HCT116 (cell line): ENCODE data around the gene DNLZ. TPM values are rescaled to one million over a fixed set of nuclear protein-coding genes. Genes with fewer than 3 reads are reported as not detected.

Experiments
- ATAC-seq: fragments of 200-7000 bp; cut with Tn5 transposase; 2 replicates; pipeline ENCODE4 v1.9.1; 2020; ENCODE audit warnings: mild to moderate bottlenecking, moderate library complexity
- BruUV-seq: library from RNA; stranded (reverse); fragments of 400-500 nt; replicated peaks from 2 replicates; lab custom pipeline; 2021; lab: Mats Ljungman, UMichigan
- CTCF ChIA-PET: fragments of 300-600 bp; sonication (Branson Sonifier 250); formaldehyde crosslinking; loops from one replicate; lab custom pipeline; 2021; ENCODE audit warnings: antibody characterized with exemption; lab: Charles Lee
- POLR2A ChIA-PET: fragments of 300-600, 350-600 bp; sonication (Branson Sonifier 250); formaldehyde crosslinking; loops from one replicate; lab custom pipeline; 2021; ENCODE audit warnings: antibody characterized with exemption; lab: Charles Lee
- RAD21 ChIA-PET, 2 experiments: fragments of 300-600 bp; sonication (Branson Sonifier 250); formaldehyde crosslinking; loops; one replicate each; lab custom pipeline; 2023; ENCODE audit warnings: low total read pairs in 2 of 2; ENCODE audit not compliant: uncharacterized antibody in 2 of 2, unreplicated experiment in 2 of 2, low non-redundant PET in 1 of 2; lab: Charles Lee
- DNase-seq: peaks from one replicate; pipeline ENCODE4 v3.0.0-alpha.2; 2010; ENCODE audit warnings: low read depth, low spot score
- H2AFZ ChIP-seq: fragments of 200-600 bp; shearing (Covaris generic), sonication (generic); 2 replicates; pipeline ENCODE4 v1.6.1; 2017; ENCODE audit warnings: low read depth, mixed run types, mixed read lengths, antibody characterized with exemption, low read length; ENCODE audit not compliant: poor library complexity, severe bottlenecking
- H3K27ac ChIP-seq: 2 replicates; pipeline ENCODE4 v1.5.1; 2012; ENCODE audit warnings: low read depth, low read length
- H3K27me3 ChIP-seq: fragments of 200-600 bp; sonication (generic); 2 replicates; pipeline ENCODE4 v1.6.1; 2016; ENCODE audit warnings: mixed run types, low read length, mixed read lengths; ENCODE audit not compliant: insufficient read depth
- H3K36me3 ChIP-seq, 2 experiments: fragments of 200-500 bp in 1 of 2; fragments of 200-600 bp in 1 of 2; sonication (Bioruptor generic) in 1 of 2; sonication (generic) in 1 of 2; 2 replicates each; pipeline versions ENCODE4 v1.5.1 to v1.6.1; 2014 to 2016; ENCODE audit warnings: low read length in 2 of 2, inconsistent platforms in 1 of 2, mixed read lengths in 1 of 2, mixed run types in 1 of 2; ENCODE audit not compliant: insufficient read depth in 2 of 2, control insufficient read depth in 1 of 2
- H3K4me1 ChIP-seq, 2 experiments: fragments of 200-600 bp in 1 of 2; sonication (generic) in 1 of 2; 2 replicates each; pipeline versions ENCODE4 v1.5.1 to v1.6.1; 2012 to 2017; ENCODE audit warnings: low read length in 2 of 2, inconsistent platforms in 1 of 2, mild to moderate bottlenecking in 1 of 2, mixed read lengths in 1 of 2, mixed run types in 1 of 2, moderate library complexity in 1 of 2; ENCODE audit not compliant: insufficient read depth in 2 of 2, control insufficient read depth in 1 of 2
- H3K4me2 ChIP-seq: fragments of 200-600 bp; sonication (generic); 2 replicates; pipeline ENCODE4 v1.6.1; 2017; ENCODE audit warnings: mixed run types, low read length, mixed read lengths
- H3K4me3 ChIP-seq, 2 experiments: fragments of 200-600 bp in 1 of 2; sonication (generic) in 1 of 2; replicated peaks in 1 of 2; 2 replicates each; pipeline ENCODE4 v1.5.1; 2011 to 2016; ENCODE audit warnings: low read length in 2 of 2, control low read depth in 1 of 2, low read depth in 1 of 2, mild to moderate bottlenecking in 1 of 2, mixed read lengths in 1 of 2, mixed run types in 1 of 2
- H3K79me2 ChIP-seq: fragments of 200-600 bp; sonication (generic); 2 replicates; pipeline ENCODE4 v1.6.1; 2017; ENCODE audit warnings: mild to moderate bottlenecking, mixed run types, low read length, moderate library complexity, mixed read lengths; ENCODE audit not compliant: insufficient read depth
- H3K9ac ChIP-seq: fragments of 200-600 bp; sonication (generic); 2 replicates; pipeline ENCODE4 v1.6.1; 2016; ENCODE audit warnings: low read length, mixed read lengths
- H3K9me2 ChIP-seq: fragments of 200-600 bp; sonication (generic), shearing (Covaris generic); 2 replicates; pipeline ENCODE4 v1.6.1; 2017; ENCODE audit warnings: mixed run types, mild to moderate bottlenecking, moderate library complexity; ENCODE audit not compliant: insufficient read depth
- H3K9me3 ChIP-seq, 2 experiments: fragments of 200-500 bp in 1 of 2; fragments of 200-600 bp in 1 of 2; sonication (Bioruptor generic) in 1 of 2; sonication (generic) in 1 of 2; 2 replicates each; pipeline ENCODE4 v1.6.1; 2014 to 2017; ENCODE audit warnings: low read length in 2 of 2, mixed read lengths in 2 of 2, inconsistent platforms in 1 of 2, low read depth in 1 of 2, mild to moderate bottlenecking in 1 of 2, mixed run types in 1 of 2, moderate library complexity in 1 of 2; ENCODE audit not compliant: control insufficient read depth in 1 of 2, insufficient read depth in 1 of 2
- H4K20me1 ChIP-seq: fragments of 200-600 bp; sonication (generic), shearing (Covaris generic); 2 replicates; pipeline ENCODE4 v1.6.1; 2017; ENCODE audit warnings: mixed run types, mild to moderate bottlenecking, moderate library complexity; ENCODE audit not compliant: insufficient read depth
- ATF3 ChIP-seq: IDR thresholded peaks from 2 replicates; pipeline ENCODE4 v1.6.1; 2012
- EGR1 ChIP-seq: IDR thresholded peaks from 2 replicates; pipeline ENCODE4 v1.6.1; 2012; ENCODE audit warnings: low read depth
- SP1 ChIP-seq: IDR thresholded peaks from 2 replicates; pipeline ENCODE4 v1.6.1; 2012; ENCODE audit warnings: low read depth
- SRF ChIP-seq: IDR thresholded peaks from 2 replicates; pipeline ENCODE4 v1.6.1; 2012; ENCODE audit warnings: low read depth
- TCF7L2 ChIP-seq: IDR thresholded peaks from 2 replicates; pipeline ENCODE4 v1.7.0; 2011; ENCODE audit warnings: borderline replicate concordance, inconsistent platforms; ENCODE audit not compliant: insufficient read depth, insufficient read length; ENCODE audit errors: extremely low read depth
- YY1 ChIP-seq: IDR thresholded peaks from 2 replicates; pipeline ENCODE4 v1.6.1; 2011; ENCODE audit warnings: low read length, low read depth, moderate library complexity, mild to moderate bottlenecking; ENCODE audit not compliant: insufficient replicate concordance; ENCODE audit errors: extremely low read depth
- ZBTB33 ChIP-seq: IDR thresholded peaks from 2 replicates; pipeline ENCODE4 v1.6.1; 2011; ENCODE audit warnings: mild to moderate bottlenecking, low read length, moderate library complexity; ENCODE audit not compliant: insufficient replicate concordance; ENCODE audit errors: extremely low read depth
- intact Hi-C: fragments of 100-400 bp; cut with micrococcal nuclease; formaldehyde crosslinking; loops from 2 replicates; pipeline ENCODE4 v1.10.0; 2022
- total RNA-seq: library from RNA; stranded (reverse); gene quantifications from one replicate; pipeline ENCODE4 v1.2.1, GENCODE V29; 2021; ENCODE audit not compliant: unreplicated experiment
- TF ChIP-seq, protein P1 (sequence below), 3 experiments: fragments of 200-600 bp in 1 of 3; sonication (generic) in 1 of 3; IDR thresholded peaks in 2 of 3; conservative IDR thresholded peaks in 1 of 3; 2 replicates each; pipeline ENCODE4 v1.5.1; 2012 to 2017; ENCODE audit warnings: low read depth in 2 of 3, low read length in 2 of 3, antibody characterized with exemption in 1 of 3, borderline replicate concordance in 1 of 3, control low read depth in 1 of 3, mild to moderate bottlenecking in 1 of 3, mixed read lengths in 1 of 3, mixed run types in 1 of 3, moderate library complexity in 1 of 3; ENCODE audit not compliant: insufficient read depth in 1 of 3

The DNLZ gene
- total RNA-seq, 1 experiment from 2014 or later: 21.9 TPM

- H3K4me2 ChIP-seq: no peak overlapping the region
Measured at GRCh38 chr9:136323371-136323789, 40.2 kb downstream of the DNLZ start.

GRCh38 chr9:136322756-136323330 is 40.7 kb downstream of the DNLZ start:
- intact Hi-C loops: no loop called here
- H3K9ac ChIP-seq: no peak overlapping the region
- no peaks in the 10 kb centered on the region for H3K79me2 ChIP-seq
- H2AFZ ChIP-seq: no peak overlapping the region
- no peaks in the 10 kb centered on the region for H3K27me3 ChIP-seq
- no peak overlapping the region for H3K4me3 ChIP-seq
- RAD21 ChIA-PET: no interaction called here
- H3K36me3 ChIP-seq: no peaks in the 10 kb centered on the region
- H3K9me2 ChIP-seq: no peaks in the 10 kb centered on the region
- no TSS peak for BruUV-seq
- CTCF ChIA-PET: interaction anchor here (1.8 kb wide), 1 partner anchor 11 kb away, joined by 8 read pairs; no protein-coding TSS in a partner anchor
- POLR2A ChIA-PET: no interaction called here
- no peak overlapping the region for H3K27ac ChIP-seq
- H3K4me2 ChIP-seq: no peak overlapping the region
- H3K4me1 ChIP-seq: peaks cover 0 to 29% of the 10 kb centered on the region in 2 experiments; a peak in 3 of 4 replicates
- no peaks in the 10 kb centered on the region for H3K9me3 ChIP-seq
- ATAC-seq: no peak
- DNase-seq: no peak
- H4K20me1 ChIP-seq: no peaks in the 10 kb centered on the region
- no peak for TF ChIP-seq EGR1
- TF ChIP-seq, protein P1, sequence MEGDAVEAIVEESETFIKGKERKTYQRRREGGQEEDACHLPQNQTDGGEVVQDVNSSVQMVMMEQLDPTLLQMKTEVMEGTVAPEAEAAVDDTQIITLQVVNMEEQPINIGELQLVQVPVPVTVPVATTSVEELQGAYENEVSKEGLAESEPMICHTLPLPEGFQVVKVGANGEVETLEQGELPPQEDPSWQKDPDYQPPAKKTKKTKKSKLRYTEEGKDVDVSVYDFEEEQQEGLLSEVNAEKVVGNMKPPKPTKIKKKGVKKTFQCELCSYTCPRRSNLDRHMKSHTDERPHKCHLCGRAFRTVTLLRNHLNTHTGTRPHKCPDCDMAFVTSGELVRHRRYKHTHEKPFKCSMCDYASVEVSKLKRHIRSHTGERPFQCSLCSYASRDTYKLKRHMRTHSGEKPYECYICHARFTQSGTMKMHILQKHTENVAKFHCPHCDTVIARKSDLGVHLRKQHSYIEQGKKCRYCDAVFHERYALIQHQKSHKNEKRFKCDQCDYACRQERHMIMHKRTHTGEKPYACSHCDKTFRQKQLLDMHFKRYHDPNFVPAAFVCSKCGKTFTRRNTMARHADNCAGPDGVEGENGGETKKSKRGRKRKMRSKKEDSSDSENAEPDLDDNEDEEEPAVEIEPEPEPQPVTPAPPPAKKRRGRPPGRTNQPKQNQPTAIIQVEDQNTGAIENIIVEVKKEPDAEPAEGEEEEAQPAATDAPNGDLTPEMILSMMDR (IDR thresholded peaks at IDR 0.05 in 2 of 3, conservative IDR thresholded peaks at IDR 0.05 in 1 of 3; ENCODE audit: borderline replicate concordance in 1 of 3, insufficient read depth in 1 of 3, low read depth in 2 of 3, low read length in 2 of 3): no peak
- TF ChIP-seq SP1: no peak
- no peak for TF ChIP-seq ZBTB33
- TF ChIP-seq YY1: no peak
- TF ChIP-seq SRF: no peak
- TF ChIP-seq TCF7L2: no peak

More at GRCh38 chr9:136323371-136323789, 40.2 kb downstream of the DNLZ start:
- RAD21 ChIA-PET: no interaction called here
- ATAC-seq (no peak), DNase-seq (no peak)
- POLR2A ChIA-PET: interaction anchor here (1.1 kb wide), 1 partner anchor 12 kb away, joined by 3 read pairs; no protein-coding TSS in a partner anchor
- intact Hi-C loops: no loop called here
- Histone ChIP-seq H4K20me1 (no peaks in the 10 kb centered on the region), H3K9me2 (no peaks in the 10 kb centered on the region), H3K27ac (no peak overlapping the region), H3K9ac (no peak overlapping the region), H3K36me3 (no peaks in the 10 kb centered on the region), H3K9me3 (no peaks in the 10 kb centered on the region), H3K4me3 (no peak overlapping the region), H3K4me1 (peaks cover 3 to 34% of the 10 kb centered on the region in 2 experiments; a peak in 3 of 4 replicates), H2AFZ (no peak overlapping the region), H3K79me2 (peaks cover 5% of the 10 kb centered on the region; the same call in 1 of the 2 replicates), H3K27me3 (no peaks in the 10 kb centered on the region)
- no peak for TF ChIP-seq ATF3
- CTCF ChIA-PET: interaction anchor here (1.6 to 1.8 kb wide), 2 partner anchors 12 to 23 kb away, joined by 5 to 8 read pairs; no protein-coding TSS in a partner anchor
- no TSS peak for BruUV-seq
